ENCODE data around the gene DCAF5. TPM values are rescaled to one million over a fixed set of nuclear protein-coding genes. Genes with fewer than 3 reads are reported as not detected.

Gene DCAF5
- polyA plus RNA-seq, 3 donors = 22.2 to 55.1 (median 30.6) TPM

- DNase-seq = no peak
- no peaks in the 10 kb centered on the region for H4K20me1 ChIP-seq (ENCODE audit: insufficient read depth, low read length)
- H3K9ac ChIP-seq (ENCODE audit: insufficient read depth, low read length, poor library complexity, severe bottlenecking) = no peak overlapping the region
- WGBS (ENCODE audit: insufficient coverage) = 98% methylated on average over 4 of the region's 5 CpGs
- no peaks in the 10 kb centered on the region for H3K36me3 ChIP-seq (replicated peaks in 1 of 2; ENCODE audit: control insufficient read depth in 1 of 2, insufficient read depth in 2 of 2, low read length in 2 of 2)
- Mint-ChIP-seq H3K4me3 (no peak overlapping the region), H3K27me3 (ENCODE audit: low read depth in 3 of 3) (peaks cover 1 to 3% (median 1%) of the 10 kb centered on the region in 3 donors), H3K27ac (no peak overlapping the region), H3K9me3 (peaks cover 0 to 2% (median 0%) of the 10 kb centered on the region in 7 donors), H3K36me3 (no peaks in the 10 kb centered on the region), H3K4me1 (peaks cover 17% of the 10 kb centered on the region)
- no peaks in the 10 kb centered on the region for H3K79me2 ChIP-seq (ENCODE audit: insufficient read depth, low read length)
- H3K4me1 ChIP-seq (ENCODE audit: control insufficient read depth in 1 of 2, insufficient read depth in 2 of 2, low read length in 2 of 2) = peaks cover 1 to 9% of the 10 kb centered on the region in 2 donors
- TF ChIP-seq CTCF (IDR thresholded peaks at IDR 0.05) = no peak
- no peaks in the 10 kb centered on the region for H3K9me3 ChIP-seq (replicated peaks in 1 of 2; ENCODE audit: control insufficient read depth in 1 of 2, insufficient read depth in 1 of 2, low read length in 2 of 2)
- H2AFZ ChIP-seq (ENCODE audit: insufficient read depth, low read depth, low read length, poor library complexity, severe bottlenecking) = no peak overlapping the region
- H3K4me3 ChIP-seq (replicated peaks in 1 of 3; ENCODE audit: low read depth in 2 of 3, low read length in 3 of 3) = no peak overlapping the region
- H3K27ac ChIP-seq (ENCODE audit: low read depth in 1 of 2, low read length in 2 of 2) = no peak overlapping the region
- intact Hi-C loops (cut with micrococcal nuclease) = no loop called here
- H3K4me2 ChIP-seq (replicated peaks; ENCODE audit: extremely low read depth, low read length, poor library complexity, severe bottlenecking) = no peak overlapping the region
- H3K27me3 ChIP-seq (ENCODE audit: control insufficient read depth in 2 of 2, insufficient read depth in 2 of 2, low read length in 2 of 2) = no peaks in the 10 kb centered on the region
Observed at GRCh38 chr14:69006346-69006745, 146.6 kb downstream of the DCAF5 start.

- Histone ChIP-seq H3K36me3 (replicated peaks in 1 of 2; ENCODE audit: control insufficient read depth in 1 of 2, insufficient read depth in 2 of 2, low read length in 2 of 2) (no peaks in the 10 kb centered on the region), H3K4me1 (ENCODE audit: control insufficient read depth in 1 of 2, insufficient read depth in 2 of 2, low read length in 2 of 2) (peaks cover 0 to 3% of the 10 kb centered on the region in 2 donors), H3K27ac (ENCODE audit: low read depth in 1 of 2, low read length in 2 of 2) (no peak overlapping the region), H3K4me2 (replicated peaks; ENCODE audit: extremely low read depth, low read length, poor library complexity, severe bottlenecking) (no peak overlapping the region), H3K9me3 (replicated peaks in 1 of 2; ENCODE audit: control insufficient read depth in 1 of 2, insufficient read depth in 1 of 2, low read length in 2 of 2) (no peaks in the 10 kb centered on the region), H3K79me2 (ENCODE audit: insufficient read depth, low read length) (no peaks in the 10 kb centered on the region), H2AFZ (ENCODE audit: insufficient read depth, low read depth, low read length, poor library complexity, severe bottlenecking) (no peak overlapping the region), H4K20me1 (ENCODE audit: insufficient read depth, low read length) (no peaks in the 10 kb centered on the region), H3K27me3 (ENCODE audit: control insufficient read depth in 2 of 2, insufficient read depth in 2 of 2, low read length in 2 of 2) (no peaks in the 10 kb centered on the region), H3K4me3 (replicated peaks in 1 of 3; ENCODE audit: low read depth in 2 of 3, low read length in 3 of 3) (no peak overlapping the region), H3K9ac (ENCODE audit: insufficient read depth, low read length, poor library complexity, severe bottlenecking) (no peak overlapping the region)
- TF ChIP-seq CTCF (IDR thresholded peaks at IDR 0.05) = no peak
- Mint-ChIP-seq H3K4me3 (no peak overlapping the region), H3K27ac (no peak overlapping the region), H3K4me1 (peaks cover 14% of the 10 kb centered on the region), H3K9me3 (peaks cover 0 to 2% (median 0%) of the 10 kb centered on the region in 7 donors), H3K36me3 (no peaks in the 10 kb centered on the region), H3K27me3 (ENCODE audit: low read depth in 3 of 3) (peaks cover 1 to 3% (median 1%) of the 10 kb centered on the region in 3 donors)
- intact Hi-C loops (cut with micrococcal nuclease) = no loop called here
- peak in 2 of 3 donors; percentile 12 to 44 for DNase-seq
- 81% methylated on average over 5 of the region's 11 CpGs for WGBS (ENCODE audit: insufficient coverage)
Observed at GRCh38 chr14:69005432-69006148, 147.3 kb downstream of the DCAF5 start.

Measured in CD14-positive monocyte (primary cell).